NCI-H1092 (cell line): Measurements from ENCODE around the gene ZNF275.
"Not testable (repeated sequence)": the region's sequence is repeated elsewhere in the genome, so short reads cannot be mapped to it uniquely, and the experiment has no call there.

Experiments used
- DNase-seq: peaks from one replicate; lab custom pipeline; 2025; lab: John Stamatoyannopoulos, UW

ZNF275 gene

DNA sequence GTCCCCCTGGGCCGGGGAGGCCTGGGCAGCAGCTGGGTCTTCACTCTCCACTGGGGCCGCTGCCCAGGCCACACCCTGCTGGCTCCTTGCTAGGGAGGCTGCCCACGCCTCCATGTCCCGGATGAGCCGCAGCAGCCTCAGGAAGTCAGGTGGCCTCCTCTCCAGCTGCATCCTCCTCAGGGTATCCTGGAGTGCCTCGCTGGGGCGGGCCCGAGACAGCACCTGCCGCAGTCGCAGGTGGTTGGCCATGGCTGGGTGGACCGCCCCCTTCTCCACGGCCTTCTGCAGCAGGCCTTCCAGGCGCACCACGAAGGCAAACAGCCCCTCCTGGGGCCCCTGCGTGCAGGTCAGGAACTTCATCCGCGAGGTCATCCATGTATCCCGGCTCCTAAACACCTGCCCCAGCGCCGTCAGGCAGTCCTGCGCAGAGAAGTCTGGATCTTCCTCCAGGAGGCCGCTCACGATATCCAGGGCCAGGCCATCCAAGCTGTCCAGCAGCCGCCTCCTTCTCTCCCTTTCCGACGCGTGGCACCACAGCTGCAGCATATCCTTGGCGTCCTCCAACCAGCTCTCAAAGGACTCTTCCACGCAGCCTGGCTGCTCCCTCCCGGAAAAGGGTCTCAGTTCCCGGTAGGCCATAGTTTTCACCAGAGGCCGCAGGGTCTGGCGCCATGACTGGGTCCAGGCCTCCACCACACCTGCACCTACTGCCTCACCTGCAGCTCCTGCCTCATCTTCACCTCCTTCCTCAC is 14.5 kb upstream of the ZNF275 start:
- DNase-seq: no peak

DNA sequence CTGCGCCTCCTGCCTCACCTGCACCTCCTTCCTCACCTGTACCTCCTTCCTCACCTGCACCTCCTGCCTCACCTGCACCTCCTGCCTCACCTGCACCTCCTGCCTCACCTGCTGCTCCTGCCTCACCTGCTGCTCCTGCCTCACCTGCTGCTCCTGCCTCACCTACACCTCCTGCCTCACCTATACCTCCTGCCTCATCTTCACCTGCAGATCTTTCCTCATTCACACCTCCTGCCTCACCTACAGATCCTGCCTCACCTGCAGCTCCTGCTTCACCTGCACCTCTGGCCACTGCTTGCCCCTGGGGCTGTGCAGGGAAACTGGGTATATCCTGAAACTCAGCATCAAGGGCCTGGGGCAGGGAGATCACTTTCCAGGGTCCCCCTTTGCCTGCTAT is 13.9 kb upstream of the ZNF275 start:
- DNase-seq: not testable (repeated sequence)

DNA sequence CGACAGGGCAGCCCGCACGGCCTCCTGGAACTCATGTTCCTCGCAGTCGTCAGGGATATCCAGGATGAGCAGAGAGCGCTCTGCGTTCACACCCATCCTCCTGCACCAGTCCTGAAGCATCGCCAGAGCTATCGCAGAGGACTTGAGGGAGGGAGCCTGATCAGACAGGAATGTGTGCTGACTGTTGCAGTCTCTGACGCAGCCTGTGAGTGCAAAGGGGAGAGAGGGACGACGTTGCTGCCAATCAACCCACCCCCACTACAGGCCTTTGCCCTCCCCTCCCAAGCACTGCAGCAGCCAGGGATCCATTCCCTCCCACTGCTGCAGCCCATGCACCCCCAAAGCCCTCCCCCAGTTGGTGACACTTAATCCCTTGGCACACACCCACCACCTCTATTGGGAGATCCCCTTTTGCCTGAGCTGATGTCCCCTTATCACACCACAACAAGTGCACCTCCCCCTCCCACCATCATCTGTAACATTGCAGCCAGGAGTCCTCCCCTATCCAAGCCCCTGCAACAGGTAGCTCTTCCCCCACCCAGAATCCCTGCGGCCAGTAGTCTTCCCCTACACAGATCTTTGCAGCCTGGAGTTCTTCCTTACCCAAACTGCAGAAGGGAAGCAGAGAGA is 13.3 kb upstream of the ZNF275 start:
- no peak for DNase-seq

DNA sequence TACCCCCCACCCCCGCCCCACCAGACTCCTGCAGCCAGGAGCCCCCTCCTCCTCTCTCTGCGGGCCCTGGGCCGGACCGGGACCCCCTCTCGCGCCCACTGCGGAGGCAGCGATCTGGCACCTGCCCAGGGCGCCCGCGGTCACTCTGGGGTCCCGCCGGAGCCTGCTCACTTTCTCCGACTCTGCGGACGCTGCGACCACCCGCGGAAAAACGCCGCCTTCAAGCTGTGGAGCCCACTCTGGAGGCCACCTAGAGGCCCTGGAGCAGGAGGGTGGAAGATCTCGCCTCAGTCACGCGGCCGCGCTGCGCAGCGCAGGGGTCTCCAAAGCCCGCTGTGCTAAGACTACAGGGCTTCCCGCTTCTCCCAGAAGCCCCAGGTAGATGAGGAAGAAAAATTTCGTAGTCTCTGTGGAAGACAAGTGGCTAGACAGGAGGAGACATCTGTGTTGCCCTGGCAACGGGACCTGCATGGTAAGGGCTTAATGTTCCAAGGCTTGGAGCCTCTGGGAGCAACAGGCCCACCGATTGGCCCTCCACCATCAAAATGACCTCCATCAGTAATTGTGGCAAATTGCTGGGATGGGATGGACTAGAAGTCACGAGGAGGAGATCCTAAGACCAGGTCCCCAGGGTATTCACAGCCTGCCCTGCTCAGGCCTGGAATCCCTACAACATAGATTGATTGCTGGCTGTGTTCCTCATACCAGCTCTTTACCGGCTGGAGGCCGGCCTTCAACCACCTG is 12.4 kb upstream of the ZNF275 start, which contains the start of gene PNMA6F:
PNMA6F (minus strand) TSS at position 387 of the 744 bp plus-strand sequence. CDS start 1,093 bp downstream, outside the sequence.
- DNase-seq: no peak

DNA sequence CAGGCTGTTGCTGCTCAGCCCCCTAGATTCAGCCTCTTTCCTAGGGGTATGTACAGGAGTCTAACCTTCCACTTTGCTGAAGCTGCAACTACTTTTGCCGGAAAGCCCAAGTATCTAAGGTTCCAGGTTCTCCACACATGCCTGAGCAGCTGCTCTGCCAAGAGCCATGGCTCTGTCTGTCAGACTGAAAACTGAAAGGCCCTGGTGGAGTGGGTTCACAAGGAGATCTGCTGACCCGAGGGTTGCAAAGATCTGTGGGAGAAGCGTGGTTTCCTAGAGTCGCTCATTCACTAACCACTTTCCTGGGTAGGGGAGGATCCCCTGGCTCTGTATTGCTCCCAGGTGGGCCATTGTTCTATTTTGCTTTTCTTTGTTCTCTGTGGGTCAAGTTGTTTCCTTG is 6.4 kb upstream of the ZNF275 start:
- no peak for DNase-seq

DNA sequence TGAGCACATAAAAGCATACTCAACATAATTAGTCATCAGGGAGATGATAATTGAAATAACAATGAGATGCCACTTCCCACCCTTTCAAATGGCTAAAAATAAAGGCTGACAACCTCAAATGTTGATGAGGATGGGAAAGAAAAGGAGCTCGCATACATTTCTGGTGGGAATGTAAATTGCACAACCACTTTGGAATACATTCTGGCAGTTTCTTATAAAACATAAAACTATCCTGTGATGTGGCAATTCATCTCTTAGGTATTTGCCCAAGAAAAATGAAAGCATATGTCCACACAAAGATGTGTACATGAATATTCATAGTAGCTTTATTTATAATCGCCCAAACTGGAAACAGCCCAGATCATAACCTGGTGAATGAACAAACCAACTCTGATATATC is 687 bp upstream of the ZNF275 start:
- no peak for DNase-seq

DNA sequence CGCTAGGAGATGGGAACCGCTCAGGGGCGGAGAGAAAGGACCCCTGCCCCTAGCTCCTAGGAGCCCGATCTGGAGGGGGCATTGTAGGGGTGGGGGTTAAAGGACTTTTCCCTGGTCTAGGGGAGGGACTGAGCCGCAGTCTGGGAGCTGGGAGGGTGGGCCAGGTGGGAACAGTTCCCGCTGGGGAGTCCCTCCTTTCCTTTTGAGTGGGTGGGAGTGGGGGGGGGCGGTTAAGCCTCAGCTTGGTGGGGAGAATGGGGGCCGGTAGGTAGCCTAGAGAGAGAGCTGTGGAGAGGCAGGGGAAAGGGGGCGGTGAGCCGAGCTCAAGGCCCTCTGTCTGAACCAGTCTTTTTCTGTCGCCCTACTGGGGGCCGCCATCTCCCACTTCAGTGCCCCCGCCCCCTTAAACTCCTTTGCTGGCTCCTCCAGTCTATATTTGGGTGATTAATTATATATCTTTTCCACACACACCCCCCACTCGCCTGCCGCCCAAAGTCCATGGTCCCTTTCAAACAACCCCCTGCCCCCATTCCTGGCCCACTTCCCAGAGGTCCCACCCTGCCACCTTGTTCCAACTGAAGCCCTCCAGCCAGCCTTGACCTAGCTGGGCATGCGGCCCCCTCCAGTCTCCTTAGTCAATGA is 822 bp downstream of the ZNF275 start:
- DNase-seq: no peak

DNA sequence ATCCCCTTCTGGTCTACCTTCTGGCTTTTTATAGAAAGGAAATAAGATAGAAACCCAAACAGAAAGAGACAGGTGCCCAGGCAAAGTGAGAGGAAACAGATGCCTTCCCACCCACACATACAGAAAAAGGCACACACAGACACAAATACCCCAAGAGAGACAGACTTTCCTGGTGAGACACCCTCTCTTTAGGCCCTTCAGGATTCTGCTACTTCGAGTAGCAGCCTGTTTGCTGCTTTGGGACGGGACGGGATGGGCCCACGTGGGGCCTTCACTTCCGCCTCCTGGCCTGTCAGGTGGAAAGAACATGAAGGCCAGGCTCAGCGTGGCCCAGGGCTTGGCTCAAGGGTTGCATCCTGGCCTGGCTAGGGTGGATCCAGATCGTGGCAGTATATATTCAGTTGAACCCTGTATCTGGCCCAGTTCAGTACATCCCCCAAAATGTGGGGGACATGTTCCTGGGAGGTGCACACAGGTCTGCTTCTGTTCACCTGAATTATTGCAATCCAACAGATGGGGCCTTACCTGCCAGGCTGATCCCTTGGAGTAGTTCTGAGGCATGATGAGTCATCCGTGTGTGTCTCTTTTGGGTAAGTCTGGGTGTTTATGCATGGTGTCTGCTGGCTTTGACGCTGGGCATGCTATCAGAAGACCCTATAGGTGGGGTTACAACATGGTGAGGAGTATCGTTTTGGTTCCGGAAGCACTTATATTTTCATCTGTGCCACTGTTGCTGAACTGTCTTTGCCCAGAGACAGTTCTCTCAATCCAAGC is 2.4 kb downstream of the ZNF275 start:
- DNase-seq: no peak

DNA sequence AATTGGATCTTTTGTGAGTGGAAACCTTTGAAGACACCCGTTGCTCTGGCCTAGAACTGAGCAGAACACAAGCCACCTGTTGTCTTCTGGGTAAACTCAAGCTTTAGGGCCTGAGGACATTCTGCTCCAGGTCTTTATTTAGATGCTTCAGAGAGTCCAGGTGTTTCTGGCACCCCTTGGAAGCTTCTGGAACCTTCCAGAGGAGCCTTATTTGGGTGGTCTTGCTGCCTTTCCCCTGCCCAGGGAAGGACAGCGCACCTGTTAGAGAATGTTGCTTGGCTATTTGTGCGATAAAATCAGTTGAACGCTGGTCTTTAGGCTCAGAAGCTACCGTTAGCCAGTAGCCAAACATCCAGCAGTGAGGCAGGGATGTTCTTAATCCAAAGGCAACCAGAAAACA is 3.0 kb downstream of the ZNF275 start:
- no peak for DNase-seq

DNA sequence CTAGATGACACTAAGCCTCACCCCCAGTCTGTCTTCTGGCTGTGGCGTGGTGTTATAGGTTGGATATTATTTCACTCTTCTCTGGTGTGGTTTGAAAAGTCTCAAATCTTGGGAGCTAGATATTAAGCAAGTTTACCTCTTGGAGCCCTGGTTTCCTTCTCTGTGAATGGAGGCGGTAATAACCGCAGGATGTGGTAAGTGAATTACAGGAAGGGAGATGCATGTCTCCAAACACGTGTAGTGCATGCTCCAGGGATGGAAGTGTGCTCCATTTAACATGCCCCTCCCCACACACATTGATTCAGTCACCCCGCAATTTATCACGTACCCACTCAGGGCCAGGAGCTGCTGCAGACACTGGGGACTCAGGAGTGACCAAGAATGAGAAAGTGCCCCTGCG is 4.9 kb downstream of the ZNF275 start:
- DNase-seq: no peak

DNA sequence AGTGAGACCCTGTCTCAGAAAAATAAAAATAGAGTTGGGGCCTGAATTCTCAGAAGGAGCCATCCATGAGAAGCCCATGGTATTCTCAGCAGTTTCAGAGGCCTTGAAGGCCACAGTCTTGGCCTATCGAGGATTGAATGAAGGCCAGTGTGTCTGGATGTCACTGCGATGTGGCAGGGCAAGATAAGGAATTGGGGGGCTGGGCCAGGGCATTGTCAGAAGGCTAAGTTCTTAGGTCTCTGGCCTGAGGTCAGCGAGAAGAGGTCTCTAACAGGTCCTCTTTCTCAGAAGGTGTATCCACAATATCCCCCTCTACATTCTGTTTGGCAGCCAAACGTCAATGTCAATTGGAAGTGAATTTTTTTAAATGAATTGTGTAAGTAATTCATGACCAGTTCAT is 5.7 kb downstream of the ZNF275 start:
- no peak for DNase-seq

DNA sequence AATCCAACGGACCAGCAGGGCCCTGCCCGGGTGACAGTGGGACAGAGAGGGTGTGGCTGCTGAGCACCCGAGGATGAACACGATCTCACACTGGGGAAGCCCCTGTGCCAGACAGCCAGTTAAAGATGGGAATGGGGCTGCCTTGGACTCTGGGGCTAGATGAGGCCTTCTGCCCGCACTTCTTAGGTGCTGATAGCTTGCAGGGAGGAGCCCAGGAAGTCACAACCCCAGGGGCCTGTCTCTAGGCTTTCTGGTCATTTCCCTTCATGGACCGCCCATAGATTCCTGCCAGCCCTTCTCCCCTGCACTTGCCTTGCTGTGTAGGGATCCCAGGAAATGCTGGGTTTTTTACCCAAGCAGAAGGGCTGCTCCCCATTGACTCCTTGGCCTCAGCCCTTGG is 6.2 kb downstream of the ZNF275 start:
- no peak for DNase-seq

DNA sequence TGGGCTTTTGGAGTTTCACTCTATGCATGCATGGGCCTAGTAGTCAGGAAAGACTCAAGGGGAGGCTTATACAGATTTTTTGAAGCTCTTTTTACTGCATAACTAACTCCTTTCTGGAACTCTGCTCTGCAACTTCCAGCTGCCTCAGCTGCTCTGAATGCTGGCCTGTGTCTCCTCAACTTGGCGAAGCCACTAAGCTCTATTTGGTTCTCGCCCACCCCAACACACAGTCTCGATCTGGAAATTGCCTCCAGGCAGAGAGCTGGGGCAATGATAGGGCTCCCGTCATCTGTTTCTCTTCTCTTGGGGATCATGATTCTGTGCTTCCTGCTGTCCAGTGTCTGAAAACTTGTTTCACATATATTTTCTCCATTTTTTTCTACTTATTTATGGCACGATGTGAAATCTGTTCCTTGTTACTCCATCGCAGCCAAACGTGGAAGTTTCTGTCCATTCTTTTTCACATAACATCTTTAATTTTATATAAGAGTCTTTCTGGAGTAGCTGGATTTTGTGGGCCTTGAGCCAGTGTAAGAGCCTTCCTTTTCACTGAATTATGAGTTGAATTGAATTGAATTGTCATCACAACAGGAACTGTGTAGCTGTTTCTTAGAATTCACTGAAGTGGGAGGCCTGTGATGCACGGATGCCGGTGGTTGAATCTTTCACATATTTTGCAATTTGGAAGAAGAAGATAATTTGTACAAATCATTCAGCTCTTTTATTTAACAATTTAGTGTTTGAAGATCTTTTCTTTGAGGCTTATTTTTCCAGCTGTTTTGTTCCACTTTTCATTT is 9.0 kb downstream of the ZNF275 start:
- no peak for DNase-seq

DNA sequence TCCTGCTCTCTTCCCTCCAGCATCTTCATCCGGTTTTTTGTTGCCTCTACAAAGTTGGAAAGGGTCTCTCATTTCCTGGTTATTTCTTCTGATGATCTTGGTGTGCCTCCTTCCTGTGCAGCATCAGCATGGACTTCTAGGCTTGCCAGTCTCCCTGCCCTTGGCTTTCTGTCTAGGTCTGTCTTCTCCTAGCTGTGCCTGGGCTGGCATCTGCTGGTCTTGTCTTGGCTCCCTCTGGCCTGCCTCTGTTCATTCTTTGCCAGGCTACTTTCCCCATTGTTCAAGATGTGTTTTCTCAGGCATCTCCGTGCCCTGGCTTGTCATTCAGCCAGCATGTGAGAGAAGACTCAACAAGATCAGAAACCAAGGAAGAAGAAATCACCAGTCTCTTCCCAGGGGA is 9.7 kb downstream of the ZNF275 start:
- no peak for DNase-seq

DNA sequence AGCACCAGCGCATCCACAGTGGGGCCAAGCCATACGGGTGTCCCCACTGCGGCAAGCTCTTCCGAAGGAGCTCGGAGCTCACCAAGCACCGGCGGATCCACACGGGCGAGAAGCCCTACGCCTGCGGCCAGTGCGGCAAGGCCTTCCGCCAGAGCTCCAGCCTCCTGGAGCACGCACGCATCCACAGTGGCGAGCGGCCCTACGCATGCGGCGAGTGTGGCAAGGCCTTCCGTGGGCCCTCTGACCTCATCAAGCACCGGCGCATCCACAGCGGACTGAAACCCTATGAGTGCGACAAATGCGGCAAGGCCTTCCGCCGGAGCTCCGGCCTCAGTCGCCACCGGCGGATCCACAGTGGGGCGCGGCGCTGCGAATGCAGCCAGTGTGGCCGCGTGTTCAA is 13.6 kb downstream of the ZNF275 start:
- no peak for DNase-seq

DNA sequence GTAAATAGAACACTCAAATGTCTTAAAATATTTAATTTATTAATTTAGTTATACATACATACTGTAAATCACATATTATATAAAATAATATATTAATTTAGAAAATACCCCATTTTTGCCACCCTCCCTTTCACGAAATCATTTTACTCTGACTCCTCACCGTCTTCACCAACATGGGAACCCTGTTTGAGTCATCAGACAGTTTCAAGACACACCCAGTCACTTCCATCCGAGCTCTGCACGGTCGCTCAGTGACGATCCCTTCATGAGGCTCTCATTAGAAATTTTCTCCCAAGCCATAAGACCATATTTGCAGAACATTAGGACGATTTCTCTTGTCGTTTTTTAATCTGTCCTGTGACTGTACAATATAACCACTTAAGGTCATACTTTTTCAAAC is 14.5 kb downstream of the ZNF275 start:
- DNase-seq: no peak

DNA sequence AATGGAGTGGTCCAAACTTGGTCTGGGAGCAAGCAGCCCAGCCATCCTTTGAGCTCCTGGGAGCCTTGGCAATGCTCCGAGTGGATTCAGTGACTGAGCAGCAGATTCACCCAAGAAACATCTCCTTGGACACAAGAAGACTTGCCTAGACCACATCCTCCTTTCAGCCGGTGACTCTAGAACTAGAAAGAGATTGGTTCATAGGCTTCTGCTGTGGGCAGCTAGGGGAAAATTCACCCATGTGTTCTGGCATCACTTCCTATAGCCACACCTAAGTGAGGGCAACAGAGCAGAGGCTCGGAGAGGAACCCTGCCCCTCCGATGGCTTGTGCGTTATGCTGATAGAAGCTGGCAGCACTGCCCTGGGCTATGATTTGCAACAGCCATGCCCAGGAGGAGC is 16.0 kb downstream of the ZNF275 start:
- DNase-seq: no peak

DNA sequence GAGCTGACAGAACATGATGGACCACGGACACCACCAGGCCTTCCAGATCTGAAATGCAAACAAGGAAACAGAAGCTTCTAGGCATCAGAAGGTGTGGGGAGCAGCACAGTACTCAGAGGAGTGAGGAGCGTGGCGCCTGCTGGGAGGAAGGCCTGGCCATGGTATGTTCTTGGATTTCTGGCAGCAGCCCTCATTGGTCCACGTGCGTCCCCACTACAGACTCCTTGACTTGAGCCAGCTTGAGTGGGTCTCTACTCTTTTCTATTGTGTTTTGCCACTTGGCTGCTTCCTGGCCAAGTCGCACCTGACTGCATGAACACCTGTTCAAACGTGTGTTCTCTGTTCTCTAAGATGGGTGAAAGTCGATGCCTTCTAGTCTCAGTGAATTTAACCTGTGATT is 18.0 kb downstream of the ZNF275 start:
- no peak for DNase-seq

DNA sequence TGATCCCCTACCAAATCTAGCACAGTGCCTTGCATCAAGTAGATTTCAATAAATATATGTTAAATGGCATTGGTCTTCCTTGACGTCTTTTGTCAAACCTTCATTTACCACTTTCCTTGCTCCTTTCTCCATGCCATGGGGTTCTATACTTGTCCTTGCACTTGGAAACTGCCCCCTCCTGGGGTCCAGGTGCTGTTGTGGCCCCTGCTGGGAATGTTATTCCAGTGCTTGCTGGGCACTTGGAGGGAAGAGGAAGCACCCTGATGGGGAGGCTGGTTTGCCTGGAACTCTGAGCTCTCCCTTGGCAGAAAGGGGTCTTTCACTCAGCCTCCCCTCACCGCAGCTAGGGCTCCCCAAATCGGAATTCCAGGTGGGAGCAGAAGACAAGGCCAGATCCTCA is 18.9 kb downstream of the ZNF275 start:
- DNase-seq: no peak

DNA sequence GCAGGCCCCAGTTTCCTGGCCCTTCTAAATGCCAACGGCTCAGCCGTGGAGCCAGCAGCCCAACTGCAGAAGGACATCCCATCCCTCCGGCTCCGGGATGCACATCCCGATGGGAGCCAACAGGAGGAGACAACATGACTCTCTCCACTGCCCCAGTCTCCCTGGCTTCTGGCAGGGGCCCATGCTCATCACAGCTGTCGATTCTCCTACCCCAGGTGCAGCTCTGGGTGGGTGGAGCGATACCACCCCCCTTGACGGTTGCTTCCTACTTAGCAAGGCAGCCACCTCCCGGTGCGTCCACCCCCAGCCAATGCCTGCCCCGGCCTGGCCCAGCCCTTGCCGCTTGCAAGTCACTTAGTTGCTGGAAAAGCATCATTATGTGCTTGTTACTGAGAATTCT is 19.5 kb downstream of the ZNF275 start:
- no peak for DNase-seq

DNA sequence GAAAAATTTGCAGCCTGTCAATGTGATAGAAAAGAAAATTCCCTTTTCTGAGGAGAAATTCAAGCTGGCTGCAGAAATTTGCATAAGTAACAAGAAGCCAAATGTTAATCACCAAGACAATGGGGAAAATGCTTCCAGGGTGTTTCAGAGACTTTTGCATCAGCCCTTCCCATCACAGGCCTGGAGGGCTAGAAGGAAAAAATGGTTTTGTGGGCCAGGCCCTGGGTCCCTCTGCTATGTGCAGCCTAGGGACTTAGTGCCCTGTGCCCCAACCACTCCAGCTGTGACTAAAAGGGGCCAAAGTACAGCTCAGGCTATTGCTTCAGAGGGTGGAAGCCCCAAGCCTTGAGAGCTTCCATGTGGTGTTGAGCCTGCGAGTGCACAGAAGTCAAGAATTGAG is 23.9 kb downstream of the ZNF275 start:
- no peak for DNase-seq
